ENCODE data around the gene CYP4A22.
"Not testable (repeated sequence)": the region's sequence is repeated elsewhere in the genome, so short reads cannot be mapped to it uniquely, and the experiment has no call there.

CYP4A22 gene, protein sequence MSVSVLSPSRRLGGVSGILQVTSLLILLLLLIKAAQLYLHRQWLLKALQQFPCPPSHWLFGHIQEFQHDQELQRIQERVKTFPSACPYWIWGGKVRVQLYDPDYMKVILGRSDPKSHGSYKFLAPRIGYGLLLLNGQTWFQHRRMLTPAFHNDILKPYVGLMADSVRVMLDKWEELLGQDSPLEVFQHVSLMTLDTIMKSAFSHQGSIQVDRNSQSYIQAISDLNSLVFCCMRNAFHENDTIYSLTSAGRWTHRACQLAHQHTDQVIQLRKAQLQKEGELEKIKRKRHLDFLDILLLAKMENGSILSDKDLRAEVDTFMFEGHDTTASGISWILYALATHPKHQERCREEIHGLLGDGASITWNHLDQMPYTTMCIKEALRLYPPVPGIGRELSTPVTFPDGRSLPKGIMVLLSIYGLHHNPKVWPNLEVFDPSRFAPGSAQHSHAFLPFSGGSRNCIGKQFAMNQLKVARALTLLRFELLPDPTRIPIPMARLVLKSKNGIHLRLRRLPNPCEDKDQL

DNA sequence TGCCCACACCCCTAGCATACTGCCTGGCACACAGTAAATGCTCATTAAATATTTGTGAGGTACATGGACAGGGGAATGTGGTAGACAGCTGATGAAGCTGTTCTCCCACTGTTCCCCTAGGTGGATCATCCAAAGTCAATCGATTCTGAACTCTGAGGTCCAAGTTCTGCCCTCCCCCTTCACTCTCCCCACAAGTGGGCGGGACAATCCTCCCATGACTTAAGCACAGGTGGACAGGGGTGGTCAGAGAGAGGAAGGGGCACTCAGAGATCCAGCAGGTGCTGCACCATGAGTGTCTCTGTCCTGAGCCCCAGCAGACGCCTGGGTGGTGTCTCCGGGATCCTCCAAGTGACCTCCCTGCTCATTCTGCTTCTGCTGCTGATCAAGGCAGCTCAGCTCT lies at the start of gene CYP4A22:
Gene CYP4A22, plus strand, starts transcription at position 244 of the 400 bp plus-strand sequence. Its CDS starts 45 bp downstream, at position 289.
- in situ Hi-C loops (cut with HindIII; ENCODE audit: low sequenced_read_pairs), result no loop called here
- DNase-seq (ENCODE audit: low read depth), result no peak
- no peak within 1 kb of the TSS for H3K4me3 ChIP-seq (ENCODE audit: low read depth, low read length)
- TF ChIP-seq, protein P1, sequence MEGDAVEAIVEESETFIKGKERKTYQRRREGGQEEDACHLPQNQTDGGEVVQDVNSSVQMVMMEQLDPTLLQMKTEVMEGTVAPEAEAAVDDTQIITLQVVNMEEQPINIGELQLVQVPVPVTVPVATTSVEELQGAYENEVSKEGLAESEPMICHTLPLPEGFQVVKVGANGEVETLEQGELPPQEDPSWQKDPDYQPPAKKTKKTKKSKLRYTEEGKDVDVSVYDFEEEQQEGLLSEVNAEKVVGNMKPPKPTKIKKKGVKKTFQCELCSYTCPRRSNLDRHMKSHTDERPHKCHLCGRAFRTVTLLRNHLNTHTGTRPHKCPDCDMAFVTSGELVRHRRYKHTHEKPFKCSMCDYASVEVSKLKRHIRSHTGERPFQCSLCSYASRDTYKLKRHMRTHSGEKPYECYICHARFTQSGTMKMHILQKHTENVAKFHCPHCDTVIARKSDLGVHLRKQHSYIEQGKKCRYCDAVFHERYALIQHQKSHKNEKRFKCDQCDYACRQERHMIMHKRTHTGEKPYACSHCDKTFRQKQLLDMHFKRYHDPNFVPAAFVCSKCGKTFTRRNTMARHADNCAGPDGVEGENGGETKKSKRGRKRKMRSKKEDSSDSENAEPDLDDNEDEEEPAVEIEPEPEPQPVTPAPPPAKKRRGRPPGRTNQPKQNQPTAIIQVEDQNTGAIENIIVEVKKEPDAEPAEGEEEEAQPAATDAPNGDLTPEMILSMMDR (IDR thresholded peaks at IDR 0.05; ENCODE audit: low read depth, low read length, missing control alignments), result no peak

DNA sequence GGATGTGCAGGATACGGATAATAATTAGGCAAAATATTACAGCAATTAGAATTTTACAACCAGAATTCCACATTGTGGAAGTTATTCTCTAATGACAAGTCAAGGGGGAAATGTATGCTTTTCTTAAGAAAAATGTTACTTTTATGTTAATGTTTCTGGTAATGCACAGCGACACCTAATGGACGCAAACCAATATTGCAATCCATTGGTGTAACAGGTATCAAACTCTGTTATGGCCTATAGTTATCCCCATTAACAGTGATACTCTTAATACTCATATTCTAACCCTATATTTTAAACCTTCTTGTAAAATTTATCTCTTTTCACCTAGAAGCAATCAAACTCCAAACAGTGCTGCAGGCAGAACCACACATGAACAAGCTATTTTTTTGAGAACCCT lies 47.9 kb upstream of the CYP4A22 start:
- in situ Hi-C loops (cut with HindIII; ENCODE audit: low sequenced_read_pairs); H3K4me3 ChIP-seq (ENCODE audit: low read depth, low read length): not testable (repeated sequence)
- TF ChIP-seq, protein P1 (IDR thresholded peaks at IDR 0.05; ENCODE audit: low read depth, low read length, missing control alignments), result peak; percentile 31
- DNase-seq (ENCODE audit: low read depth), result peak; percentile 0

DNA sequence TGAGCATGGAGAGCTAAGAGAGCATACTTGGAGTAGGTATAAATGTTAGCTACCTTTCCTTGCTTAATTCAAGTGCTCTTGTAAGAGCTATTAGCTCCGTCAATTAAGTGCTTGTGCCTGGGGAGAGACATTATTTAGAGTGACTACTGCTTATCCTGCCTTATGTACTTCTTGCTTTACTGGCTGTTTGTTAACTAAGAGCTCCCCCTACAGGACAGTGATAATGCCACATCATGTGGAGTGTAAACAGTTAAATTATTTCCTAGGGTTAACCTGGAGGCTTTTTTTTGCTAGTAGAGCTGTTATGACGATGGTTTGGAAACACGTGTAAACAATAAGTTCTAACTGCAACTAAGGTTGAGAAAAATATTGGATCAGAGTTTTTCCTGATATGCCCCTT lies 45.8 kb upstream of the CYP4A22 start:
- in situ Hi-C loops (cut with HindIII; ENCODE audit: low sequenced_read_pairs); H3K4me3 ChIP-seq (ENCODE audit: low read depth, low read length); DNase-seq (ENCODE audit: low read depth): not testable (repeated sequence)
- TF ChIP-seq, protein P1 (IDR thresholded peaks at IDR 0.05; ENCODE audit: low read depth, low read length, missing control alignments), result peak; percentile 10

DNA sequence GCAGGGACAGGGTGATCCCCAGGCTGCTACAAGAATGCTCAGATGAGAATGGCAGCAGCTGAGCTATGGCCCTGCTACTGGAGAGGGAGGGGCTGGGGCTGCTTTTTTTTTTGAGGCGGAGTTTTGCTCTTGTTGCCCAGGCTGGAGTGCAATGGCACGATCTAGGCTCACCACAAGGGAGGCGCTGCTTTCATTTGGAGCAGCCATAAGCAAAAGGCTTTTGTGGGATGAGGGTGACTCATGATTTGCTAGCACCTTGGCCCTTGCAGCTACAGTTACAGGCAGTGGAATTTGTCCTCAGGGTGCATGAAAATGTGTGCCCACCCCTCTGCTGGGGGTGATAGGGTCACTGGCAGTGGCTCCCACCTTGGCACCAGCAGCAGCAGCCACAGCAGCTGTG lies 32.4 kb upstream of the CYP4A22 start:
- in situ Hi-C loops (cut with HindIII; ENCODE audit: low sequenced_read_pairs), result no loop called here
- DNase-seq (ENCODE audit: low read depth), result no peak
- TF ChIP-seq, protein P1 (IDR thresholded peaks at IDR 0.05; ENCODE audit: low read depth, low read length, missing control alignments), result no peak

DNA sequence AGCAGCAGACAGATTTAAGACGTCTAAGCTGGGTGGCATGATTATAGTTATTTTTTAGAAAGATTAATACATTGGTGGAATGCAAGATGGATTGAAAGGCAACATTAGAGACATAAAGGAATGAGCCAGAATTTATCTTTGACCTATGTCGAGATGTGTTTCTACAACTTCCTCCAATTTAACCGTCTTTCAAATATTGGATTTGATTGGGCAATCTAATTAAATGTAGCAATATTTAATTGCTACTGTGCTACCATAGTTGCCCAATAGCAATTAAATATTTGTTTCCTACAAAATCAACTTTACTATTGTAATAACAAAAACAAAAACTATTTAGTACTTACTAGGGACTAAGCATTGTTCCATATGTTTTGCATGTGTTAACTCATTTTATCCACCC lies 30.4 kb upstream of the CYP4A22 start:
- H3K4me3 ChIP-seq (ENCODE audit: low read depth, low read length), result no peak overlapping the region
- DNase-seq (ENCODE audit: low read depth), result no peak
- TF ChIP-seq, protein P1 (IDR thresholded peaks at IDR 0.05; ENCODE audit: low read depth, low read length, missing control alignments), result no peak
- in situ Hi-C loops (cut with HindIII; ENCODE audit: low sequenced_read_pairs), result no loop called here

More for the DNA sequence above, 32.4 kb upstream of the CYP4A22 start:
- H3K4me3 ChIP-seq (ENCODE audit: low read depth, low read length), result no peak overlapping the region

DNA sequence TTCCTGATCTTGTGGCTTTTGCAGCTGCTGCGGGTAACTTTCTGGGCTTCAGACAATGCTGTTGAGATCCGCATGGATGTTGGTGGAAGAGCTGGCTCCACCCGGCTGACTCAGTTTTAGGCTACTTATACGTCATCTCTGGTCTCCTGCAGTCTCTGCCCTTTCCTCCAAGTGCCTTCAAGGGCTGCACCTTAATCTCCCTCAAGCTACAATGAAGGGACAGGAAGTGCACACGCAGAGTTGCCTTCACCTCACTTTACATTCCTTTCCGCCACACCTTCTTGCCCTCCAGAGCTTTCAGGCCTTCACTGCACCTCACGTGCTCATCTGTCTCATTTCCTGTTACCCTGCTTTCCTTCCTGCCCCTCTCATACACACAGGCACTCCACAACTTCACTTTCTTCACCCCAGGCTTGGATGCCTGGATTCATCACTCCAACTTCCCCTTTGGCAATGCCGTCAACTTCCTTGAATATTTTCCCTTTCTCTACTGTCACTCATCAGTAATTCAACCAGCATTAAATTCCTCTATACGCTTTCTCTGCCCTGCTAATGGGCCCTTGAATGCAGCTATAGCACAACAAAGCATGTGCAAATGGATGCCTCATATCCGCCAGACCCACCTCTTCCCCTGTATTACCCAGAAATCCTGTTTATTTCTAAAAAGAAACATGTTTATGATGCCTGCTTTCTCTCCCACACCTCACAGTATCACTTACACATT lies 29.2 kb upstream of the CYP4A22 start:
- peak; percentile 6 for DNase-seq (ENCODE audit: low read depth)
- H3K4me3 ChIP-seq (ENCODE audit: low read depth, low read length); in situ Hi-C loops (cut with HindIII; ENCODE audit: low sequenced_read_pairs): not testable (repeated sequence)

DNA sequence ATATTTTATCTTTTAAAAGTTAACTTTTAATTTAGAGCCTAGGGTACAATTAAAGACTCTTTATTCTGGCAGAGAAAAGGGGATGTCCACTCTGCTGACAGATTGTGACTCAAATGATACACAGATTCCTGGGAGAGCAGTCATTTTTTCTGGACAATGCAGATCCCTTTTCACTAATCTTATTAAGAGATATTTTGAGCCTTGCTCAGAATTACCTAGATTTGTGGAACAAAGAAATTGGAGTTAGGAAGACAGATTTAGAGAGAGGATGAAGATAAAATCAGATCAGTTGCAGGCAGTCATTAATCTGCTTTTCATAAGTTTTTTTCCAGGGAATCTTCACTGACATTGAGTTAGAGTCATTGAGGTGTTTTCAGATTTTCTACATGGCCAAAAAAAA lies 27.8 kb upstream of the CYP4A22 start:
- in situ Hi-C loops (cut with HindIII; ENCODE audit: low sequenced_read_pairs); DNase-seq (ENCODE audit: low read depth); H3K4me3 ChIP-seq (ENCODE audit: low read depth, low read length): not testable (repeated sequence)

All from astrocyte of the cerebellum (primary cell).